ENCODE results near the gene GABRA5.

The GABRA5 gene

DNA sequence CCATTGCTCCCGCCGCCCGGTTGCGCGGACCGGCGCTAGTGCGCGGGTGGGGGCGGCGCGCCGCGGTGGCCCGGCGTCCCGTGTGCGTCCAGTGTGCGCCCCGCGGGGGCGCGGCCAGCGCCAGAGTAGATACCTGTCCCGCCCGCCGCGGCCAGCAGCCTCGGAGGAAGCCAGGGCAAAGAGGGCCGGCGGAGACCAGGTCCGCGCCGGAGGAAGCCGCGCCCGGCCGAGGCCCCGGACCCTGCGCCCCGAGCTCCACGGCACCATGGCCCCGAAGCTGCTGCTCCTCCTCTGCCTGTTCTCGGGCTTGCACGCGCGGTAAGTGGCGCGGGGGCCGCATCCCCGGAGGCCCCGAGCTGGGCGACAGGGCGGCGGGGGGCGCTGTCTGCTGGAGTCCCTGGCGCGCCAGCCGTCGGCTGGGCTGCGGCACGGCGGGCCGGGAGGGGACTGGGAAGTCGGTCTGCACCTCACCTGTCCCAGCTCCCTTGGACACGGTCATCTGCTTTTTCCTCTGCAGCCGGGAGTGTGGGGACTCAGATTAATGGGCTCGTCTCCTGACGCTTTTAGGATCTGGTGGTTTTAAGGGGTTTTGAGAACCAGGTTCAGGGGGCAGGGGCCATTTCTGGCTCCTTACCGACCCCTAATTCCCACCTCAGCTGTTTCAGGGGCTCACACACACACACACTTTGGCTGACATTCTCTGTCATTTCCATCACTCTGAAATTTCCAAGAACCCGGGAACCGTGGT, 104.6 kb downstream of the GABRA5 start:
- TF ChIP-seq CTCF (IDR thresholded peaks at IDR 0.05): no peak
- Histone ChIP-seq H3K27me3 (ENCODE audit: control insufficient read depth, insufficient read depth, low read length) (no peaks in the 10 kb centered on the region), H3K4me1 (no peaks in the 10 kb centered on the region), H3K79me2 (no peaks in the 10 kb centered on the region), H3K9ac (no peak overlapping the region), H3K27ac (no peak overlapping the region), H3K4me3 (ENCODE audit: low read depth, low read length) (no peak overlapping the region), H2AFZ (no peak overlapping the region), H3K4me2 (ENCODE audit: low read length) (no peak overlapping the region), H3K9me3 (ENCODE audit: control insufficient read depth, low read length) (no peaks in the 10 kb centered on the region), H3K36me3 (ENCODE audit: control insufficient read depth, insufficient read depth, low read length) (no peaks in the 10 kb centered on the region)

DNA sequence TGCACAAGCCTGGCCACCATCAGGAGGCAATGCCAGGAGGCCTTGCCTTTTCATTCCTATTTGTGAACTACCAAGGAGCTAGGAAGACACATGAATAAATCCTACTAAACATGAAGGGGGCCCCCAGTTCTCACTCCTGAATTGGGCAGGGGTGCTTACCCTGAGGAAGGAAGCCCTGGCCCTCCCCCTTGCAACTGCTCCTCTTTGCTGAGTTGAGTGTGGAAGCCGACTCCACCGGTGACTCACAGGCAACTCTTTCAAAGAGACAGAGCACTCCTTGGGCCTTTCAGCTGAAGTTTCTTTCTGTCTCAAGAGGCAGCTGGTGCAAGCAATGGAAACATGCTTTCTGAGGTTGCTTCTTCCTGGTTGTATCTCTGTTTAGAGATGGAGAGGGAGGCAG, 105.8 kb downstream of the GABRA5 start:
- H3K9me3 ChIP-seq (ENCODE audit: control insufficient read depth, low read length): no peaks in the 10 kb centered on the region

DNA sequence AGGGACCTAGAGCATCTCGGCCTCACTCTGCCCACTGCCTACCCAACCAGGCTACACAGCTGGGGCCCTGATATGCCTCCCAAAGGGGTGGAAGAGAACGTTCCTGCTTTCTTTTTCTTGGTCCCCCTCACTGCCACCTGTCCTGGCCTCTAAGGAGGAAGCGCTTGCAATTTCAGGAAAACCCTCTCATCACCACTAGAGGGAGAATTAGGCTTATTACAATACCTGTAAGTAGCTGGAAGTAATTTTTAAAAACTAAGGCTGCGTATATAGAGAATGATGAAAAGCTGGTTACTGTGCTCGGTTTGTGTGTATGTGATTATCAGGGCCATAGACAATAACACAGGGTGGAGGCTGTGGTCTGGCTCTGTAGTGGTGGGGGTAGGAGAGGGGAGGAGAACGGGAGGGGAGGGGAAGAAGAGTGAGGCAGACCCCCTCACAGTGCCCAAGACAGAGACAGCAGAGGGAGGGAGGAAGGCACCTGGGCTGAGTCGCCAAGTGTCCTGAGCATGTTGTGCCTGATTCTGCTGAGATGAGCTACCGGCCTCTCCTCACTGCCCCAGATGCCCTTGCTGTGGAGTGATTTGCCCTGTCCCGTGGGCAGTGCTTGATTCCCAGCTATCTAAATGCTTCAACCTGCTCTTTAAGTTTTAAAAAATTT, 107.4 kb downstream of the GABRA5 start:
- Histone ChIP-seq H3K4me2 (ENCODE audit: low read length) (no peak overlapping the region), H3K79me2 (no peaks in the 10 kb centered on the region), H3K27ac (no peak overlapping the region), H3K36me3 (ENCODE audit: control insufficient read depth, insufficient read depth, low read length) (no peaks in the 10 kb centered on the region), H3K9me3 (ENCODE audit: control insufficient read depth, low read length) (no peaks in the 10 kb centered on the region), H3K9ac (no peak overlapping the region), H2AFZ (no peak overlapping the region), H3K27me3 (ENCODE audit: control insufficient read depth, insufficient read depth, low read length) (no peaks in the 10 kb centered on the region), H3K4me3 (ENCODE audit: low read depth, low read length) (no peak overlapping the region), H3K4me1 (no peaks in the 10 kb centered on the region)
- peak; percentile 16 for TF ChIP-seq CTCF (IDR thresholded peaks at IDR 0.05)

More for the DNA sequence above, 105.8 kb downstream of the GABRA5 start:
- Histone ChIP-seq H3K4me2 (ENCODE audit: low read length) (no peak overlapping the region), H3K9ac (no peak overlapping the region), H3K4me1 (no peaks in the 10 kb centered on the region), H2AFZ (no peak overlapping the region), H3K4me3 (ENCODE audit: low read depth, low read length) (no peak overlapping the region), H3K27ac (no peak overlapping the region), H3K27me3 (ENCODE audit: control insufficient read depth, insufficient read depth, low read length) (no peaks in the 10 kb centered on the region), H3K36me3 (ENCODE audit: control insufficient read depth, insufficient read depth, low read length) (no peaks in the 10 kb centered on the region), H3K79me2 (no peaks in the 10 kb centered on the region)
- TF ChIP-seq CTCF (IDR thresholded peaks at IDR 0.05): no peak

- Histone ChIP-seq H3K4me2 (ENCODE audit: low read length) (no peak overlapping the region), H3K79me2 (no peaks in the 10 kb centered on the region), H2AFZ (no peak overlapping the region), H3K4me1 (no peaks in the 10 kb centered on the region), H3K36me3 (ENCODE audit: control insufficient read depth, insufficient read depth, low read length) (no peaks in the 10 kb centered on the region), H3K9ac (no peak overlapping the region), H3K27ac (no peak overlapping the region), H3K9me3 (ENCODE audit: control insufficient read depth, low read length) (no peaks in the 10 kb centered on the region), H3K4me3 (ENCODE audit: low read depth, low read length) (no peak overlapping the region), H3K27me3 (ENCODE audit: control insufficient read depth, insufficient read depth, low read length) (no peaks in the 10 kb centered on the region)
- no peak for TF ChIP-seq CTCF (IDR thresholded peaks at IDR 0.05)
Observed at GRCh38 chr15:26981492-26981891, 114.6 kb downstream of the GABRA5 start.

Measured in parathyroid adenoma (tissue), 2 donors.